IMR-90 (cell line): ENCODE measurements around the gene DGKB. TPM values are rescaled to one million over a fixed set of nuclear protein-coding genes. Genes with fewer than 3 reads are reported as not detected.

Experiments
- ATAC-seq: fragments of 200-7000 bp; cut with Tn5 transposase; 2 replicates; pipeline ENCODE4 v1.9.1; 2020; ENCODE audit warnings: low read depth, mild to moderate bottlenecking, moderate library complexity
- BruUV-seq: library from RNA; stranded (reverse); fragments of 400-500 nt; replicated peaks from 2 replicates; lab custom pipeline; 2021; lab: Mats Ljungman, UMichigan
- CTCF ChIA-PET: fragments of 300-600 bp; formaldehyde crosslinking; extraction: SDS; loops from one replicate; lab custom pipeline; 2021; ENCODE audit warnings: antibody characterized with exemption; lab: Yijun Ruan, JAX
- POLR2A ChIA-PET: fragments of 300-600 bp; sonication (Branson Sonifier 250); formaldehyde crosslinking; loops from one replicate; lab custom pipeline; 2022; ENCODE audit warnings: antibody characterized with exemption; ENCODE audit not compliant: unreplicated experiment; lab: Charles Lee
- DNase-seq: peaks from one replicate; pipeline ENCODE4 v3.0.0; 2013
- H2AFZ ChIP-seq: replicated peaks from 2 replicates; pipeline ENCODE3; 2013; ENCODE audit warnings: low read length, mild to moderate bottlenecking; ENCODE audit not compliant: poor library complexity
- H2AK5ac ChIP-seq: 2 replicates; pipeline ENCODE4 v1.6.1; 2013; ENCODE audit warnings: low read depth, low read length, inconsistent platforms
- H2AK9ac ChIP-seq: replicated peaks from 2 replicates; pipeline ENCODE3; 2013; ENCODE audit warnings: mild to moderate bottlenecking, low read depth, low read length, moderate library complexity; ENCODE audit not compliant: poor library complexity
- H2BK120ac ChIP-seq: 2 replicates; pipeline ENCODE4 v1.6.1; 2013; ENCODE audit warnings: low read depth, low read length, inconsistent platforms
- H2BK15ac ChIP-seq: 3 replicates; pipeline ENCODE4 v1.6.1; 2013; ENCODE audit warnings: low read depth, low read length, inconsistent platforms
- H2BK20ac ChIP-seq: 2 replicates; pipeline ENCODE4 v1.6.1; 2013; ENCODE audit warnings: low read depth, mild to moderate bottlenecking, inconsistent platforms, low read length, moderate library complexity
- H2BK5ac ChIP-seq: 2 replicates; pipeline ENCODE4 v1.6.1; 2013; ENCODE audit warnings: mild to moderate bottlenecking, low read depth, low read length, inconsistent platforms; ENCODE audit not compliant: poor library complexity, severe bottlenecking
- H3K14ac ChIP-seq: replicated peaks from 2 replicates; pipeline ENCODE4 v1.6.1; 2013; ENCODE audit warnings: low read depth, low read length, inconsistent platforms
- H3K18ac ChIP-seq: 2 replicates; pipeline ENCODE4 v1.6.1; 2013; ENCODE audit warnings: low read depth, low read length, control low read depth
- H3K23ac ChIP-seq: 2 replicates; pipeline ENCODE4 v1.6.1; 2013; ENCODE audit warnings: low read depth, low read length, inconsistent platforms
- H3K27ac ChIP-seq: 2 replicates; pipeline ENCODE4 v1.5.1; 2013; ENCODE audit warnings: mild to moderate bottlenecking, control low read depth, low read length; ENCODE audit not compliant: insufficient read depth
- H3K27me3 ChIP-seq: 2 replicates; pipeline ENCODE4 v1.6.1; 2013; ENCODE audit warnings: low read length; ENCODE audit not compliant: control insufficient read depth, insufficient read depth
- H3K36me3 ChIP-seq: 2 replicates; pipeline ENCODE4 v1.6.1; 2013; ENCODE audit warnings: low read length, mixed read lengths; ENCODE audit not compliant: control insufficient read depth, insufficient read depth
- H3K4ac ChIP-seq: 2 replicates; pipeline ENCODE4 v1.6.1; 2013; ENCODE audit warnings: low read depth, low read length, inconsistent platforms
- H3K4me1 ChIP-seq: 2 replicates; pipeline ENCODE4 v1.6.1; 2013; ENCODE audit warnings: low read length, mixed read lengths; ENCODE audit not compliant: control insufficient read depth, insufficient read depth
- H3K4me2 ChIP-seq: 2 replicates; pipeline ENCODE4 v1.6.1; 2013; ENCODE audit warnings: low read depth, mild to moderate bottlenecking, control low read depth, low read length, moderate library complexity
- H3K4me3 ChIP-seq: 2 replicates; pipeline ENCODE4 v1.5.1; 2013; ENCODE audit warnings: low read depth, mild to moderate bottlenecking, control low read depth, low read length, moderate library complexity; ENCODE audit not compliant: insufficient read depth
- H3K56ac ChIP-seq: 2 replicates; pipeline ENCODE4 v1.6.1; 2013; ENCODE audit warnings: low read length, inconsistent platforms; ENCODE audit not compliant: insufficient read depth; ENCODE audit errors: extremely low read depth
- H3K79me1 ChIP-seq, 2 experiments: 2 replicates each; pipeline ENCODE4 v1.6.1; 2013; ENCODE audit warnings: low read length in 2 of 2, inconsistent platforms in 1 of 2, low read depth in 1 of 2
- H3K9ac ChIP-seq: 2 replicates; pipeline ENCODE4 v1.6.1; 2013; ENCODE audit warnings: low read depth, low read length, control low read depth
- H3K9me1 ChIP-seq: 2 replicates; pipeline ENCODE4 v1.6.1; 2013; ENCODE audit warnings: low read length, inconsistent platforms; ENCODE audit not compliant: insufficient read depth
- H3K9me3 ChIP-seq: 2 replicates; pipeline ENCODE4 v1.6.1; 2013; ENCODE audit warnings: low read length; ENCODE audit not compliant: control insufficient read depth, insufficient read depth
- H4K20me1 ChIP-seq: 2 replicates; pipeline ENCODE4 v1.6.1; 2013; ENCODE audit warnings: low read length, inconsistent platforms; ENCODE audit not compliant: insufficient read depth
- H4K5ac ChIP-seq: 2 replicates; pipeline ENCODE4 v1.6.1; 2013; ENCODE audit warnings: mild to moderate bottlenecking, low read depth, low read length, control low read depth
- H4K8ac ChIP-seq, 2 experiments: 2 replicates each; pipeline ENCODE4 v1.6.1; 2013; ENCODE audit warnings: low read depth in 2 of 2, low read length in 2 of 2, control low read depth in 1 of 2, inconsistent platforms in 1 of 2
- H4K91ac ChIP-seq: 2 replicates; pipeline ENCODE4 v1.6.1; 2013; ENCODE audit warnings: low read depth, low read length, inconsistent platforms; ENCODE audit not compliant: insufficient read depth
- ELK1 ChIP-seq: fragments of 150-350 bp; IDR thresholded peaks from 2 replicates; pipeline ENCODE4 v1.6.1; 2016; ENCODE audit warnings: low read depth, mild to moderate bottlenecking, low read length, moderate library complexity, borderline replicate concordance
- POLR2A ChIP-seq: IDR thresholded peaks from 2 replicates; pipeline ENCODE4 v1.6.1; 2012; ENCODE audit warnings: mild to moderate bottlenecking, low read depth, low read length
- RAD21 ChIP-seq: IDR thresholded peaks from 2 replicates; pipeline ENCODE4 v1.6.1; 2012; ENCODE audit warnings: low read length, improper control_type of control experiment
- RCOR1 ChIP-seq: IDR thresholded peaks from 2 replicates; pipeline ENCODE4 v1.6.1; 2012; ENCODE audit warnings: mild to moderate bottlenecking, low read length, improper control_type of control experiment; ENCODE audit not compliant: insufficient replicate concordance
- RFX5 ChIP-seq: IDR thresholded peaks from 2 replicates; pipeline ENCODE4 v1.8.0; 2012; ENCODE audit warnings: low read depth, mild to moderate bottlenecking, low read length, moderate library complexity
- SMC3 ChIP-seq: fragments of 150-350 bp; IDR thresholded peaks from 2 replicates; pipeline ENCODE4 v1.6.1; 2016; ENCODE audit warnings: low read depth, mild to moderate bottlenecking, antibody characterized with exemption, low read length, moderate library complexity
- USF2 ChIP-seq: fragments of 150-350 bp; IDR thresholded peaks from 2 replicates; pipeline ENCODE4 v1.6.1; 2017; ENCODE audit warnings: mild to moderate bottlenecking, antibody characterized with exemption, low read length, low read depth
- WGBS, 2 experiments: methylation state at CpG; one replicate each; pipeline versions ENCODE4 v1.1.5 to v1.1.7; 2013; ENCODE audit warnings: missing lambda C conversion rate in 2 of 2; ENCODE audit not compliant: insufficient read length in 1 of 2; ENCODE audit errors: extremely low coverage in 2 of 2; 5-methylcytosine and 5-hydroxymethylcytosine counted together
- dilution Hi-C: fragments of 300-500 bp; cut with HindIII; formaldehyde crosslinking; loops from one replicate; pipeline ENCODE4 v1.14.3; 2018; ENCODE audit warnings: low sequenced_read_pairs; ENCODE audit not compliant: unreplicated experiment
- in situ Hi-C: fragments of 300-500 bp; cut with MboI; formaldehyde crosslinking; loops from 3 replicates; pipeline ENCODE4 v1.14.3; 2019; ENCODE audit warnings: low sequenced_read_pairs, inconsistent platforms, mixed read lengths
- intact Hi-C: fragments of 100-400 bp; cut with micrococcal nuclease; formaldehyde crosslinking; loops from 2 replicates; pipeline ENCODE4 v1.10.0; 2022
- polyA plus RNA-seq, 3 experiments: library from polyadenylated mRNA; depleted of rRNA; stranded (reverse); fragments of >200 nt; gene quantifications; 2 replicates each; pipeline ENCODE4 v1.2.3, GENCODE V29; 2012; ENCODE audit warnings: low replicate concordance in 1 of 3
- total RNA-seq: library from RNA; depleted of rRNA; stranded (reverse); fragments of >200 nt; gene quantifications from 2 replicates; pipeline ENCODE4 v1.2.3, GENCODE V29; 2012

DGKB gene
- total and polyA plus RNA-seq, 2 of the 4 experiments (the other 2 are of a cell fraction): not detected

GRCh38 chr7:14630048-14630447, 272.5 kb downstream of the DGKB start:
- Histone ChIP-seq H3K18ac (no peak overlapping the region), H2BK5ac (no peak overlapping the region), H3K36me3 (no peaks in the 10 kb centered on the region), H3K27me3 (no peaks in the 10 kb centered on the region), H3K27ac (no peak overlapping the region), H4K8ac (no peak overlapping the region), H4K91ac (no peak overlapping the region), H2AK5ac (no peak overlapping the region), H3K9me3 (no peaks in the 10 kb centered on the region), H3K79me1 (no peaks in the 10 kb centered on the region), H2AK9ac (no peak overlapping the region), H2BK20ac (no peak overlapping the region), H3K4me1 (no peaks in the 10 kb centered on the region), H3K4me2 (no peak overlapping the region), H3K14ac (no peak overlapping the region), H3K9ac (no peak overlapping the region), H3K23ac (no peak overlapping the region), H2AFZ (no peak overlapping the region), H3K4me3 (no peak overlapping the region), H3K9me1 (no peaks in the 10 kb centered on the region), H2BK15ac (no peak overlapping the region), H3K56ac (no peak overlapping the region), H4K5ac (no peak overlapping the region), H4K20me1 (no peaks in the 10 kb centered on the region), H3K4ac (no peak overlapping the region), H2BK120ac (no peak overlapping the region)
- intact Hi-C loops (no loop called here), dilution Hi-C loops (no loop called here), in situ Hi-C loops (no loop called here)
- no peak for ATAC-seq
- POLR2A ChIA-PET: no interaction called here
- DNase-seq: no peak
- TF ChIP-seq POLR2A: no peak
- TF ChIP-seq RFX5: no peak
- no peak for TF ChIP-seq RCOR1
- no peak for TF ChIP-seq SMC3
- no peak for TF ChIP-seq RAD21
- no peak for TF ChIP-seq ELK1
- TF ChIP-seq USF2: no peak
- CTCF ChIA-PET: no interaction called here
- BruUV-seq: no TSS peak
- WGBS, 2 experiments: no CpG with 5 or more reads among the region's 2 CpGs
